DND-41 (cell line): Measurements from ENCODE around the gene STX1B.

Source experiments
- ATAC-seq: fragments of 200-7000 bp; cut with Tn5 transposase; 3 replicates; pipeline ENCODE4 v1.9.1; 2021; ENCODE audit warnings: low read depth; ENCODE audit not compliant: insufficient read depth
- DNase-seq: peaks from one replicate; pipeline ENCODE4 v3.0.0-alpha.2; 2020
- H2AFZ ChIP-seq: 2 replicates; pipeline ENCODE4 v1.6.0; 2012; ENCODE audit warnings: low read depth, low read length
- H3K27ac ChIP-seq: 2 replicates; pipeline ENCODE4 v1.5.1; 2012; ENCODE audit warnings: low read length, inconsistent platforms
- H3K27me3 ChIP-seq: fragments of 200-600 bp; sonication (generic); 2 replicates; pipeline ENCODE4 v1.6.0; 2012; ENCODE audit warnings: low read length, mild to moderate bottlenecking, inconsistent platforms; ENCODE audit not compliant: insufficient read depth, poor library complexity
- H3K36me3 ChIP-seq: 2 replicates; pipeline ENCODE4 v1.5.1; 2012; ENCODE audit warnings: low read length, inconsistent platforms; ENCODE audit not compliant: insufficient read depth
- H3K4me1 ChIP-seq: 2 replicates; pipeline ENCODE4 v1.5.1; 2012; ENCODE audit warnings: mild to moderate bottlenecking, low read length; ENCODE audit not compliant: insufficient read depth
- H3K4me2 ChIP-seq: 2 replicates; pipeline ENCODE4 v1.6.0; 2012; ENCODE audit warnings: mild to moderate bottlenecking, moderate library complexity, low read length, inconsistent platforms; ENCODE audit not compliant: insufficient read depth
- H3K4me3 ChIP-seq, 2 experiments: fragments of 200-600 bp in 1 of 2; shearing (Covaris generic) in 1 of 2; 2 replicates each; pipeline ENCODE4 v1.5.1; 2012 to 2016; ENCODE audit warnings: inconsistent platforms in 2 of 2, low read length in 2 of 2, mild to moderate bottlenecking in 2 of 2, low read depth in 1 of 2, moderate library complexity in 1 of 2
- H3K79me2 ChIP-seq: 2 replicates; pipeline ENCODE4 v1.6.0; 2012; ENCODE audit warnings: low read length, inconsistent platforms; ENCODE audit not compliant: insufficient read depth
- H3K9ac ChIP-seq: 2 replicates; pipeline ENCODE4 v1.6.0; 2012; ENCODE audit warnings: low read depth, mild to moderate bottlenecking, inconsistent platforms, low read length, moderate library complexity
- H3K9me3 ChIP-seq: 2 replicates; pipeline ENCODE4 v1.5.1; 2012; ENCODE audit warnings: low read length, moderate library complexity, mild to moderate bottlenecking, inconsistent platforms; ENCODE audit not compliant: insufficient read depth, severe bottlenecking
- H4K20me1 ChIP-seq: 2 replicates; pipeline ENCODE4 v1.6.0; 2012; ENCODE audit warnings: low read length; ENCODE audit not compliant: insufficient read depth
- EZH2 ChIP-seq: IDR thresholded peaks from 3 replicates; pipeline ENCODE4 v1.6.1; 2012; ENCODE audit warnings: borderline replicate concordance, low read depth, mild to moderate bottlenecking, moderate library complexity, low read length, inconsistent platforms; ENCODE audit not compliant: severe bottlenecking
- TF ChIP-seq, protein P1 (sequence below): IDR thresholded peaks from 2 replicates; pipeline ENCODE4 v1.5.1; 2012; ENCODE audit warnings: borderline replicate concordance, low read length, moderate library complexity, mild to moderate bottlenecking; ENCODE audit not compliant: poor library complexity, severe bottlenecking; ENCODE audit errors: extremely low read depth

Gene STX1B

DNA sequence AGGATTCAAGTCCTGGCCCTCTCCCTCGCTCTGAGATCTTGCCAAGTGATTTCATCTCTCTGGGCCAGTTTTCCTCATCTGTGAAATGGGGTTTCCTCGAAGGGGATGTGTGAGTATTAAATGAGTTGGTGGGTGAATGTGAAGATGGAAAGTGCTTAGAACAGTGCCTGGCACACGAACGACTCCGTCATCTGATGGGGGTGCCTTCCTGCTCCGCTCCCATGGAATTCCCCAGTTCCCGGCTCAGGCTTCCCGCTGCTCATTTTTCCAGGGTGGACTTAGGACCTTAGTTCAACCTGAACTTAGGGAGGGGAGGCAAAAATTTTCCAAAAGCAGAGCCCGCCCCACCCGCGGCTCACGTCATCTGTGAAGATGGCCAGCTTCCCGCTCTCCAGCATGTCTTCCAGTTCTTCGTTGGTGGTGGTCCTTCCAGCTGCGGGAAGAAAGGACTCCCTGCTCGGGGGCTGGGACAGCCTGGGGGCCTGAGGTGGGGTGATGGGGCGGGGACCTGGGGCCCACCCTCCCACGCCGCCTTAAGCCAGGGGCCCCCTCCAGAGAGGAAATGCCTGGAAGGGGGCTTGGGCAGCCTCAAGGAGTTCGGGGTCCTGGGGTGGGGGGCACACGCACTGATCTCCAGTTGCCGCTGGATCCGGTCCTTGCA is 14.0 kb downstream of the STX1B start:
- DNase-seq, result no peak
- no peak overlapping the region for H2AFZ ChIP-seq
- ATAC-seq, result no peak
- H3K9ac ChIP-seq, result no peak overlapping the region
- H3K36me3 ChIP-seq, result no peaks in the 10 kb centered on the region
- no peak overlapping the region for H3K4me3 ChIP-seq
- no peaks in the 10 kb centered on the region for H3K27me3 ChIP-seq
- TF ChIP-seq EZH2, result no peak
- TF ChIP-seq, protein P1, sequence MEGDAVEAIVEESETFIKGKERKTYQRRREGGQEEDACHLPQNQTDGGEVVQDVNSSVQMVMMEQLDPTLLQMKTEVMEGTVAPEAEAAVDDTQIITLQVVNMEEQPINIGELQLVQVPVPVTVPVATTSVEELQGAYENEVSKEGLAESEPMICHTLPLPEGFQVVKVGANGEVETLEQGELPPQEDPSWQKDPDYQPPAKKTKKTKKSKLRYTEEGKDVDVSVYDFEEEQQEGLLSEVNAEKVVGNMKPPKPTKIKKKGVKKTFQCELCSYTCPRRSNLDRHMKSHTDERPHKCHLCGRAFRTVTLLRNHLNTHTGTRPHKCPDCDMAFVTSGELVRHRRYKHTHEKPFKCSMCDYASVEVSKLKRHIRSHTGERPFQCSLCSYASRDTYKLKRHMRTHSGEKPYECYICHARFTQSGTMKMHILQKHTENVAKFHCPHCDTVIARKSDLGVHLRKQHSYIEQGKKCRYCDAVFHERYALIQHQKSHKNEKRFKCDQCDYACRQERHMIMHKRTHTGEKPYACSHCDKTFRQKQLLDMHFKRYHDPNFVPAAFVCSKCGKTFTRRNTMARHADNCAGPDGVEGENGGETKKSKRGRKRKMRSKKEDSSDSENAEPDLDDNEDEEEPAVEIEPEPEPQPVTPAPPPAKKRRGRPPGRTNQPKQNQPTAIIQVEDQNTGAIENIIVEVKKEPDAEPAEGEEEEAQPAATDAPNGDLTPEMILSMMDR, result no peak
- no peaks in the 10 kb centered on the region for H3K4me1 ChIP-seq
- H3K79me2 ChIP-seq, result no peaks in the 10 kb centered on the region
- H3K9me3 ChIP-seq, result no peaks in the 10 kb centered on the region
- no peak overlapping the region for H3K27ac ChIP-seq
- no peaks in the 10 kb centered on the region; the same call in 1 of the 2 replicates for H4K20me1 ChIP-seq
- no peak overlapping the region for H3K4me2 ChIP-seq

DNA sequence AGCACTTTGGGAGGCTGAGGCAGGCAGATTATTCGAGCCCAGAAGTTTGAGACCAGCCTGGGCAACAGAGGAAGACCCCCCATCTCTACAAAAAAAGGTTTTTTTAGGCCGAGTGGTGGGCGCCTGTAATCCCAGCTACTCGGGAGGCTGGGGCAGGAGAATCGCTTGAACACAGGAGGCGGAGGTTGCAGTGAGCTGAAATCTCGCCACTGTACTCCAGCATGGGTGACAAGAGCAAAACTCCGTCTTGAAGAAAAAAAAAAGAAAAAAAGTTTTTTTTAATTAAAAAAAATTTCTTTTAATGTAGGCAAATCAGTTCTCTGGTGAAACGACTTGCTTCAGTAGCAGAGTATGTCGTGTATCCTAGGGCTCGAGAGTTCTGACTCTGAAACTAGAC is 14.5 kb downstream of the STX1B start:
- no peak for ATAC-seq
- H3K27ac ChIP-seq, result no peak overlapping the region

DNA sequence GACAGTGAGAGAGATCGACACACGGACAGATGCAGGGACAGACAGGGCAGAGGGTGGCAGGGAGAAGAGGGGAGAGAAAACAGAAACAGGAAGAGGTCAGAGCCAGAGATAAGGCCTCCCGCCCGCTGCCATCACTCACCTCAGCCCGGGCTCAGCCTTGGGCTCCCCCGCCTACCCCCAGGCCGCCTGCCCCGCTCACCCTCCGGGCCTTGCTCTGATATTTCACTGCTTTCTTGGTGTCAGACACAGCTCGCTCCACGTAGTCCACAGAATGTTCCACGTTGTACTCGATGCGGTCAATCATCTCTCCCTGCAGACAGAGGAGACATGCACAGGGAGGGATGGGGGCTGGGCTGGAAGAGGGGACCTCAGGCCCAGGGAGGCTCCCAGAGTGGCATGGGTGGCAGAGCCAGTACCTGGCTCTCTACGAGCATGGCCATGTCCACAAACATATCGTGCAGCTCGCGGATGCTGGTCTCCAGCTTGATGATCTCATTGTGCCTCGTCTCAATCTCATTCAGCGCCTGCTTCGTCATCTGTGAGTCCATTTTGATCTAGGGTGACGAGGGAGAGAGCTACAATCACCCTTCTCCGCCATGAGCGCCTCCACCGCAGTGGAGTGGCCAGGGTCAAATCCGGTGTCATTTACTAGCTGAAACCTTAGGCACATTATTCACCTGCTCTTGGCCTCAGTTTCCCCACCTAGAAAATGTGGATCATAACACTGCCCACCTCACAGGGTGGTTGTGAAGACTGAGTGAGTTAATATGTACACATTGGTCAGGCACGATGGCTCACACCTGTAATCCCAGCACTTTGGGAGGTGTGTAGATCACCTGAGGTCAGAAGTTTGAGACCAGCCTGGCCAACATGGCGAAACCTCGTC is 17.3 kb downstream of the STX1B start:
- Histone ChIP-seq H4K20me1 (no peaks in the 10 kb centered on the region; the same call in 1 of the 2 replicates), H3K4me2 (no peak overlapping the region), H3K27ac (no peak overlapping the region), H3K36me3 (no peaks in the 10 kb centered on the region), H3K9me3 (no peaks in the 10 kb centered on the region), H3K4me3 (no peak overlapping the region), H3K4me1 (no peaks in the 10 kb centered on the region), H3K79me2 (no peaks in the 10 kb centered on the region), H2AFZ (no peak overlapping the region), H3K27me3 (no peaks in the 10 kb centered on the region), H3K9ac (no peak overlapping the region)
- DNase-seq, result no peak
- TF ChIP-seq EZH2, result no peak
- TF ChIP-seq, protein P1, result no peak
- ATAC-seq, result no peak

More for the DNA sequence above, 14.5 kb downstream of the STX1B start:
- Histone ChIP-seq H3K79me2 (no peaks in the 10 kb centered on the region), H3K4me2 (no peak overlapping the region), H3K9ac (no peak overlapping the region), H3K4me1 (no peaks in the 10 kb centered on the region), H4K20me1 (no peaks in the 10 kb centered on the region; the same call in 1 of the 2 replicates), H3K9me3 (no peaks in the 10 kb centered on the region), H3K4me3 (no peak overlapping the region), H3K36me3 (no peaks in the 10 kb centered on the region), H3K27me3 (no peaks in the 10 kb centered on the region), H2AFZ (no peak overlapping the region)
- no peak for DNase-seq
- TF ChIP-seq, protein P1, result no peak
- no peak for TF ChIP-seq EZH2
